DOHH2 (cell line): ENCODE results near the gene RAVER2.

ENCODE experiments used
- EZH2phosphoT487 ChIP-seq: fragments of 200-600 bp; sonication (generic); IDR thresholded peaks from 2 replicates; pipeline ENCODE4 v1.6.1; 2017; ENCODE audit warnings: borderline replicate concordance, mild to moderate bottlenecking, antibody characterized with exemption, low read length, moderate library complexity, mixed read lengths
- TF ChIP-seq, protein P1 (sequence below): fragments of 200-600 bp; sonication (generic); IDR thresholded peaks from one replicate; pipeline ENCODE4 v1.5.1; 2014; ENCODE audit warnings: antibody characterized with exemption, mild to moderate bottlenecking, low read depth, low read length; ENCODE audit not compliant: poor library complexity, severe bottlenecking

DNA sequence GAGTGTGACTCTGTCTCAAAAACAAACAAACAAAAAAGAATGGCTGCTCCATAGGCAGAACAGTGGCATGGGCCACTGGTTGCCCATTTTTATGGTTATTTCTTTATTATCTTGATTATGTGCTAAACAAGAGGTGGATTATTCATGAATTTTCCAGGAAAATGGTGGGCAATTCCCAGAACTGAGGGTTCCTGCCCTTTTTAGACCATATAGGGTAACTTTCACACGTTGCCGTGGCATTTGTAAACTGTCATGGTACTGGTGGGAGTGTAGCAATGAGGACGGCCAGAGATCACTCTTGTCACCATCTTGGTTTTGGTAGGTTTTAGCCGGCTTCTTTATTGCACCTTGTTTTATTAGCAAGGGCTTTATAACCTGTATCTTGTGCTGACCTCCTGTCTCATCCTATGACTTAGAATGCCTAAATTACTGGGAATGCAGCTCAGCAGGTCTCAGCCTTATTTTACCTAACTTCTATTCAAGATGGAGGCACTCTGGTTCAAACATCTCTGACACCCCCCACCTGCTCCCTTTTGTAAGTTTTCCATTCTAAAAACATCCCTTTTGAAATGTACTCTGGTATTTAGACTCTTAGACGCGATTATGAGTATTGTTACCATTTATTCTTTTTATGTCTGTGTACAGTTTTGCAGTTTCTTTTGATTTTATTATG lies 57.1 kb downstream of the RAVER2 start:
- TF ChIP-seq, protein P1, sequence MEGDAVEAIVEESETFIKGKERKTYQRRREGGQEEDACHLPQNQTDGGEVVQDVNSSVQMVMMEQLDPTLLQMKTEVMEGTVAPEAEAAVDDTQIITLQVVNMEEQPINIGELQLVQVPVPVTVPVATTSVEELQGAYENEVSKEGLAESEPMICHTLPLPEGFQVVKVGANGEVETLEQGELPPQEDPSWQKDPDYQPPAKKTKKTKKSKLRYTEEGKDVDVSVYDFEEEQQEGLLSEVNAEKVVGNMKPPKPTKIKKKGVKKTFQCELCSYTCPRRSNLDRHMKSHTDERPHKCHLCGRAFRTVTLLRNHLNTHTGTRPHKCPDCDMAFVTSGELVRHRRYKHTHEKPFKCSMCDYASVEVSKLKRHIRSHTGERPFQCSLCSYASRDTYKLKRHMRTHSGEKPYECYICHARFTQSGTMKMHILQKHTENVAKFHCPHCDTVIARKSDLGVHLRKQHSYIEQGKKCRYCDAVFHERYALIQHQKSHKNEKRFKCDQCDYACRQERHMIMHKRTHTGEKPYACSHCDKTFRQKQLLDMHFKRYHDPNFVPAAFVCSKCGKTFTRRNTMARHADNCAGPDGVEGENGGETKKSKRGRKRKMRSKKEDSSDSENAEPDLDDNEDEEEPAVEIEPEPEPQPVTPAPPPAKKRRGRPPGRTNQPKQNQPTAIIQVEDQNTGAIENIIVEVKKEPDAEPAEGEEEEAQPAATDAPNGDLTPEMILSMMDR: no peak
- no peak for TF ChIP-seq EZH2phosphoT487
